H4 (cell line): ENCODE measurements around the gene SPAG16. TPM values are rescaled to one million over a fixed set of nuclear protein-coding genes. Genes with fewer than 3 reads are reported as not detected.

ENCODE experiments used
- DNase-seq: peaks from one replicate; pipeline ENCODE4 v3.0.0-alpha.2; 2015; ENCODE audit warnings: low spot score
- total RNA-seq: library from RNA; depleted of rRNA; stranded (reverse); fragments of >200 nt; shearing (Covaris generic); gene quantifications from 2 replicates; pipeline ENCODE4 v1.2.3, GENCODE V29; 2014; rRNA removed

SPAG16 gene
- total RNA-seq, 1 experiment from 2014 or later: 24.8 TPM

DNA sequence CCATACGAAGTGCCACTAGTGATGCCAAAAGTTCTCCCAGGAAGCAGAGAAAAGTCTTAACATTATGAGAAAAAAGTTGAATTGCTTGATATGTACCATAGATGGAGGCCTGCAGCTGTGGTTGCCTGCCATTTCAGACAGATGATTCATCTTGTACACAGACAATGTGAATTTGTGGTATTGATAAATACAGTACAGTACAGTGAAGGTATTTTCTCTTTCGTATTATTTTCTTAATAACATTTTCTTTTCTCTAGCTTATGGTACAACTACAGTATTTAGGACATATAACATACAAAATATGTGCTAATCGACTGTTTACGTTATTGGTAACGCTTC lies 1093.0 kb downstream of the SPAG16 start:
- peak; percentile 14 for DNase-seq

DNA sequence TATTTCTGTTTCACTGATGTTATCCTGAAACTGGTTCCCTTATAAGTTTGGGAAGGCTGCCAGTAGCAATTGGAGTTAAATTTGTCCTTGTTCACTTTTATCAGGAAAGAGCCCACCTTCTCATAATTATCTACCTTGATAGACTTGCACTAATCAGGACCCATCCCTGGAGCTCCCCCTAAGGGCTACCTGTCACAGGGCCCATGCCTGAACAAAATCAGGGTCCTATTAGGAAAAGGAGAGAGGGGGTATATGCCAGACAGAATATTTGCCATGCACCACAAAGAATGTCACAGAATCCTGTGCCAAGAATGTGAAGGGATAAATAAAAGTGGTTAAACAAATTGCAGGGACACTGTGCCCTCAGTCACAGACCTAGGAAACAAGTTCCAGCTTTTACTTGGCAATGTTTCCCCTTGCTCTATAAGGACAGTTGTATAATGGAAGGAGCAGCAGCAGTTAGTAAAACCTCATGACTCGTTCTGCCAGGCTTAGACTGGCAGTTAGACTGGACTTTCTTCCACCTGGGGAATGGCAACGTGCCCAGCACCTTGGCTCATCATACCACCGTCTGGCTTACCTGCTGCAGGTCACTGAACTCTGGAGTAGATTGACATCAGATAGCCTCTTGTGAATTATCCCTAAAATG lies 1094.3 kb downstream of the SPAG16 start:
- peak; percentile 25 for DNase-seq

DNA sequence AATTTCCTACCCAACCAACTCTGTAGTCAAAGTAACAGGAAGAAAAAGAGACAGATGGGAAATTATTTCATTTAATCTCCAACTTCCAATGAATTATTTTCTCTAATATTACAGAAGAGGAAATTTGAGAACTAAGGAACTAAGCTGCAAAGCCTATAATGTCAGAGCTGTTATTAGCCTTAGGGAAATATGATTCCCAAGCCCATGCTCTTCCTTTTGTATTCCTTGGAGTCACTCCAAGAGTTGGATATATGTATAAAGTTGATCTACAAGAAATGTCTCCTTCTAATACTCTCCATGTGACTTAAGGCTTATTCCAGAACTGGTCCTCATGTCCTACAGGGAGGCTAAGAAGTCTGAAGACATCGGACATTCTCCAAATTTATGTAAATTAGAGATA lies 1095.0 kb downstream of the SPAG16 start:
- no peak for DNase-seq

DNA sequence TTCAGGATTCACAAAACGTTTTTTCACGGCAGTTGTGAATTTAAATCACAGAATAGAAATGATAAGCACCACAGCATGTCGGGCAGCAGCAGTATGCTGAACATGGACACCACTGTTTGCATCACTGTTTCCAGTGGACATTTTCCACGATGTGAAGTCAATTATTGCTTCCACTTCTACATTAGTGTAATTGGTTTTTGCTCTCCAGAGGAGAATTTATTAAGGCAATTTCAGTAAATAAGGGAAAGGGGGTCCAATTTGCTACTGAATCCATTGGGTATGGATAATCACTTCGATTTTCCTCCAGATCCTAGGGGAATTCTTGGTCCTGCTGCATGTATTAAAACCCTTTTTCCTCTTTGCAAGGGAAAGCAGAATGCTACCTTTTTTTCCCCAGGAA lies 1096.4 kb downstream of the SPAG16 start:
- no peak for DNase-seq

DNA sequence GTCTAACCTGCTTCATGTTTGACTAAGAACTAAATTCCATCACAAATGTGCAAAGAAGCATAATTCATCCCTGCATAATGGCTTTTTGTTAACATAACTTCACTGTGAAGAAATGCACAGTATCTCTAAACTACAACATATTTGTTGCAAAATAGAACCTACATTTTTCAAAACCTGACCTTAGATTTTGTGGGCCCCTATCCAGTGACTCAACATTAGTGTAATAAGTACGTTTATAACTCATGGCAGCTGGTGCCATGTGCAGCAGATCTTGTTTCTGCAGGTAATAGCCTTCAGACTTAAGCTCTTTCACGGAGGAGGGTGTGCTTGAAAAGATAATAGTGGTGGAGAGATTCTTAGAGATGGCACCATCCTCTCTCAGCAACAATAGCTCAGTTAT lies 1098.0 kb downstream of the SPAG16 start:
- no peak for DNase-seq

DNA sequence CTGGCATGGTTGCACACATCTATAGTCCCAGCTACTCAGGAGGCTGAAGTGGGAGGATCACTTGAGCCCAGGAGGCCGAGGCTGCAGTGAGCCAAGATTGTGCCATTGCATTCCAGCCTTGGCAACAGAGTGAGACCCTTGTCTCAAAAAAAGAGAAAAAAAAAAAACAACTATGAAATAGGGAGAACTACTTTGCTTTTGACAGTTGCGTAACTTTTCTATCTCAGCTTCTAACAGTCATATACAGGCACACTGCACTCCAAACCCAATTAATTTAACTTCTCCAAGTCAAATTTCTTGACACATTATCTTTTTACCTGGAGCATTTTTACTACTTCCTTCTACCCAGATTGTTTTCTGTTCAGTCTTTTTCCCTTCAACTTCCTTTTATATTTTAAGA lies 1102.5 kb downstream of the SPAG16 start:
- DNase-seq: no peak

DNA sequence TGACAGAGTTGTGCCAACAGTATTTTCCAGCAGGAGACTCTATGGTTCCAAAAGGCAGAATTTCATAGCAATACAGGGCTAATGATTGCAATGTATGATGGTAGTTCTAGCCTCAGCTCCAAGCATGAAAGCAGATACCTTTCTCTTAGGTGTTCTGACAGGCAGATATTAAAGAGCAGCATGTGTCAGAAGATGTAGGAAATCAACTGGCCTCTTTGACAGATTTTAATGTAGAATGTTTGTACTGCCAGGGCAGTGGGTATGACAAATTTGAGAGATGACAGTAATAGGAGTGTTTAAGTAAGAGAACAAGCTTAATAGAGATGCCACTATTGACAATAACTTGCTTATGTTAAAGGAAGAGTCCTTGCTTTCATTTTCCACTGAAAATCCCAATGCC lies 1105.1 kb downstream of the SPAG16 start:
- no peak for DNase-seq

DNA sequence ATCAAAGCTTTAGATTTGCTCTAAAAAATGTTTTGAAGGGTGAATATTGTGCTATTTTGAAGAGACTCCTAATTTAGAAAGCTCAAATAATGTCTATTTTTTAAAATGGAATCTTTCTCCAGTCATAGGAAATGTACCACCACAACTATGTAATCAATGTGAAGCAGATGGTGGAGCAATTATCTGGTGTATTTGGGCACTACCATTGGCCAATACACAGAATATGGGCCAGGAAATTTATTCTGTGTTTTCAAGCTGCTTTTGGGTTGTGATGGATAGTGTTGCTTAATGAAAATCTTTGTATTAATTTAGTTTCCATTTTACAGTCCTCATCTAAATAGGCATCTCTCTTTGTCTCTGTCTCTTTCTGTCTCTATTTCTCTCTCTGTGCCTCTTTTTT lies 1109.5 kb downstream of the SPAG16 start:
- DNase-seq: no peak

DNA sequence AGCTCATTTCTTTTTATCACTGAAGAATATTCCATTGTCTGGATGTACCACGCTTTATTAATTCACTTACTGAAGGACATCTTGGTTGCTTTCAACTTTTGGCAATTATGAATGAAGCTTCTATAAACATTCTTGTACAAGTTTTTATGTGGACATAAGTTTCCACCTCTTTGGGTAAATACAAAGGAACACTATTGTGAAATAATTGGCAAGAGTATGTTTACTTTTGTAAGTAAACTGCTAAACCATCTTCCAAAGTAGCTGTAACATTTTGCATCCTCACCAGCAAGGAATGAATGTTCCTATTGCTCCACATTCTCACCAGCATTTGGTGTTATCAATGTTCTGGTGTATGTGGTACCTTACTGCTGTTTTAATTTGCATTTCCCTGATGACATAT lies 1110.8 kb downstream of the SPAG16 start:
- no peak for DNase-seq

DNA sequence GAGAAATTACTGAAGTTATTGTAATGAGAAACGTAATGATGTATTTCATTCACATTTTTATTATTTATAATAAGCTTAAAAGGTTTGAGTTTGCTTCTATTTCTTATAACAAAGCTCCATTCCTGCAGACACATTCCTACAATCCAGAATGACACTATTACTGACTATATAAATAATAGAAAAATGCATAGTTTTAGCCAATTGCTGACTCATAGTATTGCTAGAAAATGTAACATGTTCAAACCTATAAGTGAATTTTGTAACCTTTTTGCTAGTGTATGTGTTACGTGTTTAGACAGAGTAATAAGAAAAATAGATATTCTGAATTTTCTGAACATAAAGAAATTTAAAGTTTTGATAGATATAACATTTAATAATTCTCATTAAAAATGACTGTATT lies 1117.3 kb downstream of the SPAG16 start:
- DNase-seq: no peak

DNA sequence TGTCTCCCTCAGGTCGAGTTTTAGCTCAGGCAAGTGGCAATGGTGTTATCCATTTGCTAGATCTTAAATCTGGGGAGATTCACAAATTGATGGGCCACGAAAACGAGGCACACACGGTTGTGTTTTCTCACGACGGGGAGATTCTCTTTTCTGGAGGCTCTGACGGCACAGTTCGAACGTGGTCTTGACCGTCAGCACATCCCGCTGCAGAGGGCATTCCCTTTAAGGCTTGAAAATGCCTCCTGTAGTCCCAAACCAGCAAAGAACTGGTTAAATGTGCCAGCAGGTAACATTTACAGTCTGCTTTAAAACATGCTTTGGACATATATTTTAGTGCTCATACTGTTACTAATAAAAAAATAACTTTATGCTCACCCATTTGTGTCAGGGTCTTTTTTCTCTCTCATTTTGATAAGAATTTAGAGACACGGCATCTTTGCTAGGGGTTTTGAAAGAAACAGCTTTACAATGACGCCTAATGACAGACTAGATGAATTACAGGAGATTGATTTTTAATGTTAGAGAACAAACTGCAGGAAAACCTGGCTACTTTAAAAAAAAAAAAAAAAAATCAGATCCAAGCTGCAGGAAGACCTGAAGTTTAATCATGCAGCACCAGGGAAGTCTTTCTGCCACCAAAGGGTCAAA lies 1126.0 kb downstream of the SPAG16 start:
- DNase-seq: no peak

DNA sequence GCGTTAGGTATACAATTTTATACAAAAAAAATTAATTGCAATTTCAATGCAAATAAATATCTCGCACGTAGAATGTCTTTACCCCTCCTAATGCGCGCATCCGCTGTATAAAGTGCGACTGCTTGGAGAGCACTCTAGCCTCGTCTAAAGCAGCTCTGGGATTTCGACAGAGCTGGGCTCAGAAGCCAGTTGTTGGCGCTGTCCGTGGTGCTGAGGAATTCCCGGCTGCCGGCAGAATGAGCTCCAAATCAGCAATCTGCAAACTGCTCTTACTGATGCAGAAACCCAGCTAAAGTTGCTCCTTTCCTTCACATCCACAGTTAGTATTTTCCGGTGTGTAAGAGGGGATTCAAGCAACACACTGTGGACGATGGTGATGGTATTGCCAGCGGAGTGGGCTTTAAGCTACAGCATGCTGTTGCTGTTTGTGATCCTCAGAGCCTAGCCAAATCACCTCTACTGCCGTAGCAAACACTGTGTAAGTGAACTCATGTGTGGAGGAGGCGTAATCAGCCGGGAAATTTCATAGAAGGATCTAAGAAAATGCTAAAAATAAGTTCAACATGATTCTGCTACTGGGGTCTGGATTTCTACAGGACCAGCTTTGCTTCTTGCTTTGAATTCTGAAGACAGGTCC lies 1126.8 kb downstream of the SPAG16 start, which contains the start of gene VWC2L:
Gene VWC2L, plus strand, starts transcription at position 137 of the 637 bp plus-strand sequence. CDS start 3,140 bp downstream, outside the sequence.
- peak; percentile 59 for DNase-seq

DNA sequence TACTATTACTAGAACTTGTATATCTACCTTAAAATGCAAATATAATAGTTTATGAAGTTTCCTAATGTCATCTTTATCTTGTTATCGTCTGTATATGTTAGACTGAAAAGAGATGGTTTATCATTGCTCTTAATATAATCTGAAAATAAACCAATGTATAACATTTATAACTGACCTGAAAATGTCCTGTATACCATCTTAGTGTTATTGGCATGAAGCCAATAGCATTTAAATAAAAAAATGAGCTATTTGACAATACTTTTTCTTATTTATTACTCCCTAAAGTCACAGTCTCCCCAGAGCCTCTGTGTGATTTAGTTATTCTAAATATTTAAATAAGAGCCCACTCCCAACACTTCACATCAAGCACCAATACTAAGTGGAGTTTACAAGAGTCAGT lies 1128.4 kb downstream of the SPAG16 start:
- no peak for DNase-seq

DNA sequence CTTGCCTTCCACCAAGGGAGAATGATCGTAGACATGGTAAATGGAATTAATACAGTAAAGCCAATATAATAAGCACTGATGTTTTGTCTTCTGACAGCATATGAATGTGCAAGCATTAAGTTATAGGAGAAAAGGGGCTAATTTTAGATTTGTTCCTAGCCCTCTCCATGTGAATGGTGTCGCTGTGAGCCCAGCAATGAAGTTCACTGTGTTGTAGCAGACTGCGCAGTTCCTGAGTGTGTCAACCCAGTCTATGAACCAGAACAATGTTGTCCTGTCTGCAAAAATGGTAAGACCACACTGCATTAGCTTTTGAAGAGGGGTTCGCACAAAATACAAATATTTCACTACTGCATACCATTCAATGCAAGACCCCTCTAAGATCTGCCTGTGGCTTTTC lies 1152.2 kb downstream of the SPAG16 start:
- no peak for DNase-seq

DNA sequence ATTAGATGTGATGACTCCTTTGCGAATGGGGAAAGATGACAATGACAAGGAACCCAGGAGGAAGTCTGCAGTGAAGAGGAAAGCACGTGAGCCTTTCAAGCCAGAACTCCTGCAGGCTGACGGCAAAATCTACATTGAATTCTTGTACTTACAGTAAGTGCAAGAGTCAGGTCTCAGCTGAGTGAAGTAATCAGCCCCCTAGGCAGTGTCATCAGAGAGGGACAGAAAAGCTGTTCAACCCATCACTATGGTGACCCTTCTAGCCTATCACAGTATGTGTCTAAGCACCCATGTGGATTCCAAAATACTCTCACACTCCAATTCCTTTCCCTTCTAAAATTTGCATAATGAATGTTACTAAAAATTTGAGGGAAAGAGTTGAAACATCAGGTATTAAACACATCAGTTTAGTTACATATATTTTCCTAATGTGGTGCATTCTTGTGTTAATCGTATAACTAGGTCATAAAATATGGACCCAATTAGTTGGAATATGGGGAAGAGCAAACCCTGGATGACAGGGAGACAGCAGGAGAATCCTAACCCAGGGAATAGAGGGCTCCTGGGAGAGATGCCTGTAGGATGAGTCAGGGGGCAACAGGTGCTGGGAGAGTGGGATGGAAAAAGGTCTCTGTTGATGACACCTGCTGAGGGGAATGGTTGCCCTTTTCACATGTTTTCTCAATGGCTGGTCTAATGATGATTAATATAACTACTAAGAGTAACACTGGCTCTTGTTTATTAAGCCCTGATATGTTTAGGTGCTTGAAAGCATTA lies 1166.0 kb downstream of the SPAG16 start:
- no peak for DNase-seq

DNA sequence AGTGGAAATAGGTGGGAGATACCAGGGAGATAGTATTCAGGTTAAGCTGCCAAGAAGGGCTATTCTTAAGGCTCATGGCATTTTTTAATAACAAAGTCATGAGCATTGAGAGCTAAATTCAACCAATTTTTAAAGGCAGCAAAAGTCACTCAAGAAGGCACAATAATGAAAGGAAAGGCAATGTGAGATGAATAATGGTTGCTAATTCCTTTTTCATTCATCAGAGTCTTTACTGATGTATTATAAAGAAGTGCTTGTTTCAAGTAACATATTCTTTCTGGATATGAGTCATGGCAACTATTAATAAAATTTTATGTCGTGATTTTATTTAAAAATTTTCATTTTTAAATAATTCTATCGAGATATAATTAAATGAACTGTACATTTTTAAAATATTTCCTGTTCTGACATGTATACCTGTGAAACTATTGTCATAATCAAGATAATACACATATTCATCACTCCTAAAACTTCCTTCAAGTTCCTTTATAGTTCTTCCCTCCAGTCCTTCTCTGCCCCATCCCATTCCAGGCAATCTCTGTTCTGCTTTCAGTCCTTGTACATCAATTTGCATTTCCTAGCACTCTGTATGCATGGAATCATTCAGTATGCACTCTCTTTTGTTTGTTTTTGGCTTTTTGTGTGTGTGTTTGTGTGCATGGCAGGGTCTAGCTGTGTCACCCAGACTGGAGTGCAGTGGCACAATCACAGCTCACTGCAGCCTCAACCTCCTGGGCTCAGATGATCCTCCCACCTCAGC lies 1167.4 kb downstream of the SPAG16 start:
- DNase-seq: no peak

Other genes starting within 250 kb of the SPAG16 start
- 0.68 and 1.7 TPM in 2 replicates for gene IKZF2, start 132.9 kb upstream of the SPAG16 start, total RNA-seq